Hypothalamus (tissue), 51 donors: Measurements from ENCODE around the gene BACH1.
"Not testable (repeated sequence)": the region's sequence is repeated elsewhere in the genome, so short reads cannot be mapped to it uniquely, and the experiment has no call there.

ENCODE experiments used
- DNase-seq, 51 donors: peaks; one replicate each; lab custom pipeline; 2025; lab: John Stamatoyannopoulos, UW

BACH1 gene

GRCh38 chr21:29342363-29342957, 43.7 kb downstream of the BACH1 start:
- peak in 2 of 51 donors; percentile 6 to 11 for DNase-seq

- DNase-seq: no peak
These were observed 44.8 kb downstream of the BACH1 start for GRCh38 chr21:29343519-29343918.

- no peak for DNase-seq
These were observed 47.6 kb downstream of the BACH1 start for GRCh38 chr21:29346281-29346680.

GRCh38 chr21:29346771-29347170, 48.0 kb downstream of the BACH1 start:
- no peak for DNase-seq

GRCh38 chr21:29347274-29347681, 48.6 kb downstream of the BACH1 start:
- no peak for DNase-seq

- no peak for DNase-seq
These were observed 51.0 kb downstream of the BACH1 start for GRCh38 chr21:29349702-29350101.

- DNase-seq: no peak
These were observed 51.6 kb downstream of the BACH1 start for GRCh38 chr21:29350246-29350779.

- no peak for DNase-seq
These were observed 53.0 kb downstream of the BACH1 start for GRCh38 chr21:29351691-29352090.

- not testable (repeated sequence) for DNase-seq
These were observed 56.5 kb downstream of the BACH1 start for GRCh38 chr21:29355043-29355710.

- DNase-seq: not testable (repeated sequence)
These were observed 57.6 kb downstream of the BACH1 start for GRCh38 chr21:29356291-29356690.

GRCh38 chr21:29356810-29357209, 58.1 kb downstream of the BACH1 start:
- DNase-seq: not testable (repeated sequence)

- no peak for DNase-seq
These were observed 61.0 kb downstream of the BACH1 start for GRCh38 chr21:29359718-29360117.

GRCh38 chr21:29360799-29361765, 62.4 kb downstream of the BACH1 start:
- DNase-seq: peak in 12 of 51 donors; percentile 2 to 23 (median 15)

GRCh38 chr21:29362758-29363157, 64.0 kb downstream of the BACH1 start:
- DNase-seq: no peak

- DNase-seq: no peak
These were observed 67.0 kb downstream of the BACH1 start for GRCh38 chr21:29365661-29366265.

- no peak for DNase-seq
These were observed 67.8 kb downstream of the BACH1 start for GRCh38 chr21:29366532-29366931.

GRCh38 chr21:29367335-29367734, 68.6 kb downstream of the BACH1 start:
- no peak for DNase-seq

- no peak for DNase-seq
These were observed 70.2 kb downstream of the BACH1 start for GRCh38 chr21:29368906-29369305.

GRCh38 chr21:29371464-29371863, 72.7 kb downstream of the BACH1 start:
- DNase-seq: no peak

- DNase-seq: peak in 18 of 51 donors; percentile 1 to 77 (median 26)
These were observed 73.5 kb downstream of the BACH1 start for GRCh38 chr21:29372063-29372802.
